Measurements from ENCODE around the gene POU3F1. TPM values are rescaled to one million over a fixed set of nuclear protein-coding genes. Genes with fewer than 3 reads are reported as not detected.
A peak's percentile ranks its signal among the peaks of the same experiment; 100 is the strongest.

Gene POU3F1
- total and polyA plus RNA-seq, 4 donors, result 2.3 to 4.9 (median 3.1) TPM

GRCh38 chr1:38009088-38009840 is 37.3 kb downstream of the POU3F1 start:
- no peak for DNase-seq (ENCODE audit: low read depth in 4 of 6, low spot score in 6 of 6)
- WGBS (ENCODE audit: insufficient coverage), result 71% methylated on average over 8 of the region's 8 CpGs

GRCh38 chr1:38006008-38006828 is 40.4 kb downstream of the POU3F1 start:
- Histone ChIP-seq H3K36me3 (ENCODE audit: control insufficient read depth, insufficient read depth, low read length) (no peaks in the 10 kb centered on the region), H3K4me3 (ENCODE audit: low read depth, low read length) (peak overlapping the region; percentile 18), H3K4me1 (ENCODE audit: control insufficient read depth, insufficient read depth, low read length) (peaks cover 33% of the 10 kb centered on the region), H3K9me3 (ENCODE audit: control insufficient read depth, insufficient read depth, low read length) (no peaks in the 10 kb centered on the region), H3K27me3 (ENCODE audit: control insufficient read depth, insufficient read depth, low read length) (peaks cover 5% of the 10 kb centered on the region), H3K27ac (ENCODE audit: low read depth, low read length) (peak overlapping the region; percentile 22)
- no peak for DNase-seq (ENCODE audit: low read depth in 4 of 6, low spot score in 6 of 6)
- 58% methylated on average over 6 of the region's 12 CpGs for WGBS (ENCODE audit: insufficient coverage)

More at GRCh38 chr1:38009088-38009840, 37.3 kb downstream of the POU3F1 start:
- peaks cover 5% of the 10 kb centered on the region for H3K27me3 ChIP-seq (ENCODE audit: control insufficient read depth, insufficient read depth, low read length)
- no peak overlapping the region for H3K4me3 ChIP-seq (ENCODE audit: low read depth, low read length)
- no peak overlapping the region for H3K27ac ChIP-seq (ENCODE audit: low read depth, low read length)
- H3K9me3 ChIP-seq (ENCODE audit: control insufficient read depth, insufficient read depth, low read length), result no peaks in the 10 kb centered on the region
- H3K36me3 ChIP-seq (ENCODE audit: control insufficient read depth, insufficient read depth, low read length), result no peaks in the 10 kb centered on the region
- peaks cover 26% of the 10 kb centered on the region for H3K4me1 ChIP-seq (ENCODE audit: control insufficient read depth, insufficient read depth, low read length)

GRCh38 chr1:38005195-38006007 is 41.2 kb downstream of the POU3F1 start, which contains the start of gene FHL3:
TSS of gene FHL3 (minus strand) at chr1:38005514. CDS start at chr1:37999412, 6,102 bp downstream.
- Histone ChIP-seq H3K27ac (ENCODE audit: low read depth, low read length) (peak within 1 kb of the TSS; percentile 54), H3K27me3 (ENCODE audit: control insufficient read depth, insufficient read depth, low read length) (peaks cover 5% of the 10 kb centered on the region), H3K4me1 (ENCODE audit: control insufficient read depth, insufficient read depth, low read length) (peaks cover 41% of the 10 kb centered on the region), H3K36me3 (ENCODE audit: control insufficient read depth, insufficient read depth, low read length) (no peaks in the 10 kb centered on the region), H3K9me3 (ENCODE audit: control insufficient read depth, insufficient read depth, low read length) (no peaks in the 10 kb centered on the region), H3K4me3 (ENCODE audit: low read depth, low read length) (peak within 1 kb of the TSS; percentile 62)
- WGBS (ENCODE audit: insufficient coverage), result 2% methylated on average over 60 of the region's 83 CpGs
- peak in 2 of 6 donors; percentile 60 to 61 for DNase-seq (ENCODE audit: low read depth in 4 of 6, low spot score in 6 of 6)

GRCh38 chr1:38004284-38005108 is 42.1 kb downstream of the POU3F1 start:
- H3K27ac ChIP-seq (ENCODE audit: low read depth, low read length), result peak overlapping the region; percentile 54
- H3K4me1 ChIP-seq (ENCODE audit: control insufficient read depth, insufficient read depth, low read length), result peaks cover 50% of the 10 kb centered on the region
- peak overlapping the region; percentile 62 for H3K4me3 ChIP-seq (ENCODE audit: low read depth, low read length)

GRCh38 chr1:38003261-38004250 is 43.0 kb downstream of the POU3F1 start:
- no peaks in the 10 kb centered on the region for H3K9me3 ChIP-seq (ENCODE audit: control insufficient read depth, insufficient read depth, low read length)
- H3K27me3 ChIP-seq (ENCODE audit: control insufficient read depth, insufficient read depth, low read length), result peaks cover 5% of the 10 kb centered on the region
- H3K4me3 ChIP-seq (ENCODE audit: low read depth, low read length), result peak overlapping the region; percentile 62
- peaks cover 59% of the 10 kb centered on the region for H3K4me1 ChIP-seq (ENCODE audit: control insufficient read depth, insufficient read depth, low read length)
- peak in 1 of 6 donors; percentile 46 for DNase-seq (ENCODE audit: low read depth in 4 of 6, low spot score in 6 of 6)
- H3K27ac ChIP-seq (ENCODE audit: low read depth, low read length), result peak overlapping the region; percentile 54
- peaks cover 5% of the 10 kb centered on the region for H3K36me3 ChIP-seq (ENCODE audit: control insufficient read depth, insufficient read depth, low read length)
- WGBS (ENCODE audit: insufficient coverage), result 61% methylated on average over 6 of the region's 8 CpGs

More at GRCh38 chr1:38004284-38005108, 42.1 kb downstream of the POU3F1 start:
- H3K27me3 ChIP-seq (ENCODE audit: control insufficient read depth, insufficient read depth, low read length), result peaks cover 5% of the 10 kb centered on the region
- peak in 1 of 6 donors; percentile 25 for DNase-seq (ENCODE audit: low read depth in 4 of 6, low spot score in 6 of 6)
- 22% methylated on average over 19 of the region's 26 CpGs for WGBS (ENCODE audit: insufficient coverage)
- no peaks in the 10 kb centered on the region for H3K36me3 ChIP-seq (ENCODE audit: control insufficient read depth, insufficient read depth, low read length)
- no peaks in the 10 kb centered on the region for H3K9me3 ChIP-seq (ENCODE audit: control insufficient read depth, insufficient read depth, low read length)

GRCh38 chr1:38000529-38001455 is 45.8 kb downstream of the POU3F1 start:
- H3K4me3 ChIP-seq (ENCODE audit: low read depth, low read length), result no peak overlapping the region
- peaks cover 13% of the 10 kb centered on the region for H3K36me3 ChIP-seq (ENCODE audit: control insufficient read depth, insufficient read depth, low read length)
- WGBS (ENCODE audit: insufficient coverage), result 44% methylated on average over 7 of the region's 13 CpGs
- no peaks in the 10 kb centered on the region for H3K9me3 ChIP-seq (ENCODE audit: control insufficient read depth, insufficient read depth, low read length)
- peak in 1 of 6 donors; percentile 60 for DNase-seq (ENCODE audit: low read depth in 4 of 6, low spot score in 6 of 6)
- peaks cover 77% of the 10 kb centered on the region for H3K4me1 ChIP-seq (ENCODE audit: control insufficient read depth, insufficient read depth, low read length)
- H3K27me3 ChIP-seq (ENCODE audit: control insufficient read depth, insufficient read depth, low read length), result peaks cover 5% of the 10 kb centered on the region
- peak overlapping the region; percentile 93 for H3K27ac ChIP-seq (ENCODE audit: low read depth, low read length)

- no CpG with 5 or more reads among the region's 2 CpGs for WGBS (ENCODE audit: insufficient coverage)
- H3K36me3 ChIP-seq (ENCODE audit: control insufficient read depth, insufficient read depth, low read length), result peaks cover 13% of the 10 kb centered on the region
- peak overlapping the region; percentile 93 for H3K27ac ChIP-seq (ENCODE audit: low read depth, low read length)
- peaks cover 76% of the 10 kb centered on the region for H3K4me1 ChIP-seq (ENCODE audit: control insufficient read depth, insufficient read depth, low read length)
- peaks cover 5% of the 10 kb centered on the region for H3K27me3 ChIP-seq (ENCODE audit: control insufficient read depth, insufficient read depth, low read length)
- DNase-seq (ENCODE audit: low read depth in 4 of 6, low spot score in 6 of 6), result peak in 1 of 6 donors; percentile 23
- no peak overlapping the region for H3K4me3 ChIP-seq (ENCODE audit: low read depth, low read length)
- no peaks in the 10 kb centered on the region for H3K9me3 ChIP-seq (ENCODE audit: control insufficient read depth, insufficient read depth, low read length)
Observed at GRCh38 chr1:38000233-38000528, 46.4 kb downstream of the POU3F1 start.

Measured in spinal cord (tissue), 10 donors.